AG09309 (cell line): ENCODE measurements around the gene LRRC25.

Source experiments
- DNase-seq: peaks from one replicate; pipeline ENCODE4 v3.0.0-alpha.2; 2010; ENCODE audit warnings: low read depth
- H3K4me3 ChIP-seq: 2 replicates; pipeline ENCODE4 v1.5.1; 2011; ENCODE audit warnings: mild to moderate bottlenecking, low read depth, low read length, moderate library complexity; ENCODE audit not compliant: control insufficient read depth
- CTCF ChIP-seq: IDR thresholded peaks from 2 replicates; pipeline ENCODE4 v1.5.1; 2011; ENCODE audit warnings: mild to moderate bottlenecking, low read depth, low read length, inconsistent platforms; ENCODE audit not compliant: insufficient read depth, control insufficient read depth; ENCODE audit errors: missing control alignments

The LRRC25 gene

GRCh38 chr19:18423258-18424020 lies 26.0 kb upstream of the LRRC25 start:
- H3K4me3 ChIP-seq = no peak overlapping the region
- TF ChIP-seq CTCF = no peak
- no peak for DNase-seq

GRCh38 chr19:18422530-18423191 lies 25.2 kb upstream of the LRRC25 start:
- H3K4me3 ChIP-seq = no peak overlapping the region
- TF ChIP-seq CTCF = no peak
- DNase-seq = no peak

GRCh38 chr19:18421371-18421959 lies 24.0 kb upstream of the LRRC25 start:
- TF ChIP-seq CTCF = no peak
- no peak overlapping the region for H3K4me3 ChIP-seq
- DNase-seq = no peak

DNA sequence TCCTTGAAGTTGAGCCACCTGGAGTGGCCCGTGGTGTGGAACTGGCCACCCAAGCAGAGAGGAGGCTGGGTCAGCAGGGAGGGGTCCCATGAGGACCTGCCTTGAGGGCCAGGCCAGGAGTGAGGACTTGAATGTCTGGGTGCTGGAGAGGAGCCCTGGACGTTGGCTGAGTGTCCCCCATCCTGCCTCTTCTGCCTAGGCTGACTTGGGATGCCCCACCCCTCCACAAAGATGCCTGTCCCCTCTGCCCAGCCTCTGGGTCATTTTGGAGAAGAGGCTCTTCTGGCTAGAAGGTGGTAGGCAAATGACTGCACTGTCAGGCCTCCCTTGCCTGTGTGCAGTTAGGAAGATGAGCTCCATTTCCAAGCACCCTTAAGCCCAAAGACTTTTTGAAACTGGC lies 23.5 kb upstream of the LRRC25 start:
- no peak for DNase-seq
- peak overlapping the region; percentile 76 for H3K4me3 ChIP-seq
- TF ChIP-seq CTCF = no peak

- DNase-seq = no peak
- peak overlapping the region; percentile 76 for H3K4me3 ChIP-seq
- no peak for TF ChIP-seq CTCF
Measured at GRCh38 chr19:18419699-18420460, 22.5 kb upstream of the LRRC25 start.

GRCh38 chr19:18419195-18419698 lies 21.8 kb upstream of the LRRC25 start, which contains the start of gene SSBP4:
Gene SSBP4, plus strand, starts transcription at chr19:18419398. Its CDS starts 251 bp downstream, at chr19:18419649.
- DNase-seq = no peak
- TF ChIP-seq CTCF = peak; percentile 2

More at GRCh38 chr19:18419195-18419698, 21.8 kb upstream of the LRRC25 start, which contains the start of gene SSBP4:
- peak within 1 kb of the TSS; percentile 76 for H3K4me3 ChIP-seq
